Stimulated activated CD8-positive, alpha-beta memory T cell treated with anti-CD3 and anti-CD28 coated beads, Interleukin-7, amount 100 ng/mL, for 24 hours (primary cell): ENCODE measurements around the gene ZNF511.

Source experiments
- DNase-seq: peaks from one replicate; pipeline ENCODE4 v3.0.0-alpha.2; 2020; ENCODE audit warnings: low read depth

The ZNF511 gene

DNA sequence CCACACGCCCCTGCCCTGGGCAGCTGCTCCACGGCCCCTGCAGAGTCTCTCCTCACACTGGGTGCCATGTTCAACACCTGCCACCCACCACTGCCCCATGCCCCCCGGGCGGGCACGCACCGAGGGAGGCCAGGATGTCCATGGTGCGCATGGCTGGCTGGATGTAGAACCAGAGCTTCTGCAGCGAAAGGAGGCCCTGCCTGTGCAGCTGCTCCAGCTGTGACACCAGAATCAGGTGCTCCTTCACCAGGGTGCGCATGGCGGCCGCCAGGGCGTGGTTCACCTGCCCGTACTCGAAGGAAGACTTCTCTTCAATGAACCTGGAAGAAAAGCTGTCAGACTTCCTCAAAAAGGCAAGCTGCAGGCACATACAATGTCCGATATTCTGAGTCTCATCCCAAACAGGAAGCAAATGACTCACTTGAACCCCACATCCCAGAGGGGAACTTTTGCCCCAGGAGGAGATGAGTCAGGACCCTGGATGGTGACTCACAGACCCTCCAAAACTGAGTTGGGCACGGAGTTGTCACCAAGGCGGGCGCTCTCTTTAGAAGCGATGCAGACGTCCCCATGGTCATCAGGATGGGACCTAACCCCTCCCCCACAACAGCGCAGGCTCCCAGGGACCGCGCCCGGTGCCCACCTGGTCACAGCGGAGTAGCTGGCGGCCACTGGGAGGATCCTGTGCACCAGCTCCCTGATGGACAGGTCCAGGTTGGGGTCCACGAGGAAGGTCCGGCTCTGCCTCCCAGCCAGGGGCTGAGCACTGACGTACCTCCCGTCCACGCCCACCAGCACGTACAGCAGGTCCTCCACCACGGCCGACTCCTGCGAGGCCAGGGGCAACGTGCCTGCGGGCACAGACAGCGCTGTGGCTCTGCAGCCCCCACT, 15.6 kb upstream of the ZNF511 start:
- DNase-seq, result no peak

DNA sequence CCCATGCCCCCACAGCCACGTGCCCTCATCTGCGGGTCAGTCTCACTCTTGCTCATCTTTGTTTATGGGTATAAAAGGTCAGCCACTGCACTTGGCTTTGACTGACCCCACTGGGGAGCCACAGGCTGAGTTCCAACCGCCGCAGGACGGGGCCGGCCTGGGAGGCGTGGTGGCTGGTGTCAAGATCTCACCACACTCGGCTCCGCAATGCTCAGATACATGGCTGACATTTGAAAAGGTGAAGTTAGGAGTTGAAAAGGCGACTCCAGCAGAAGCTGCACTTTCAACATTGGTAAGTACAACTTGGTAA, 14.9 kb upstream of the ZNF511 start:
- DNase-seq, result no peak

- DNase-seq, result no peak
Observed at GRCh38 chr10:133294189-133294588, 14.5 kb upstream of the ZNF511 start.

- DNase-seq, result no peak
Observed at GRCh38 chr10:133295426-133296320, 13.0 kb upstream of the ZNF511 start.

GRCh38 chr10:133297504-133297903, 11.2 kb upstream of the ZNF511 start:
- no peak for DNase-seq

- DNase-seq, result no peak
Observed at GRCh38 chr10:133298466-133298865, 10.2 kb upstream of the ZNF511 start.

DNA sequence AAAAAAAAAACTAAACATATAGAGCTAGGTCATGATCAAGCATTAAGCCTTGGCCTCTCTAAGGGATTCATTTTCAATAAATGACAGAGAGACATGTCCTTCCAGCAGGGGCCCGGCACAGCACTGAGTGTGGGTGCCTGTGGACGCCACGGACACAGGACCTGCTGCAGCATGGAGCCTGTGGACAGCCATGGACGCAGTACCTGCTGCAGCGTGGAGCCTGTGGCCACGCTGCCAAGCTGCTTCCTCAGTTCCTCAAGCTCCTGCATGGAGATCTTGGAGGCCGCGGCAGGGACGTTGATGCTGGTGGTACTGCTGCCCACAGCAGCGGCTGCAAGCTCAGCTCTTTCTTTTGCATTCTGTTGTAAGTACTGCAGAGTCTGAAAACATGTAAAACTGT, 9.5 kb upstream of the ZNF511 start:
- DNase-seq, result no peak

- no peak for DNase-seq
Observed at GRCh38 chr10:133299738-133300137, 9.0 kb upstream of the ZNF511 start.

GRCh38 chr10:133302230-133302629, 6.5 kb upstream of the ZNF511 start:
- no peak for DNase-seq

DNA sequence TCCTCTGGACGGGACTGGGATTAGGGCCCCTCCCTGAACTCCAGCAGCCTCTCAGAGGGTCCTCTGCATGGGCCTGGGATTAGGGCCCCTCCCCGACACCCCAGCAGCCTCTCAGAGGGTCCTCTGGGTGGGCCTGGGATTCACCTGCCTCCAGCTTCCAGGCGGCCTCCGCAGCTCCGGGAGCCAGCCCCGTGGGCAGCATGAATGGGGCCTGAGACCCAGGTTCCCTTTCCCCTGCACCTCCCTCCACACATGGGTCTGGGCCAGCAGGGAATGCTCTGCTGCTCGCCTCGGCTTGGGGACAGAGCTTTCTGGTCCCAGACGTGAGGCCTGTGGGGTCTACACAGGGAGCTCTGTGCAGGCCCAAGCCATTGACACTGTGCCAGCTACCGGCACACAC, 5.5 kb upstream of the ZNF511 start:
- DNase-seq, result no peak

GRCh38 chr10:133306097-133306476, 2.6 kb upstream of the ZNF511 start:
- no peak for DNase-seq

DNA sequence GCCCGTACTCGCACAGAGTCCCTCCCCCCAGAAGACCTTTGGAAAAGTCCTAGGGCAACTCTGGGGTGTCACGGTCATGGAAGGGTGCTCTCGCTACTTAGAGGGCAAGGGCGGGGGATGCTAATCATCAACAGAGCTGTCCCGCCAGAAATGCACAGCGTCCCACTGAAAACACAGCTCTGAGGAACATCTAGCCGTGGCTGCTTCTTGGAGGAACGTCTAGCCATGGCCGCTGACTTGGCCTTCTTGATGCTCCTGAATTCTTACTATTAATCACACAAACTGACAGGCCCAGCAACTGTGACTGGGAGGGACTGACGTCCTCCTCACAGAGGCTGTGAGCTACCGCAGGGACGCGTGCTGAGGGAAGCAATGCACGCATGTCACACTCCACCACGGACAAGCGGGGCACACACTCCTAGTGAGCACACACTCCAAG, 1.8 kb upstream of the ZNF511 start:
- DNase-seq, result no peak

DNA sequence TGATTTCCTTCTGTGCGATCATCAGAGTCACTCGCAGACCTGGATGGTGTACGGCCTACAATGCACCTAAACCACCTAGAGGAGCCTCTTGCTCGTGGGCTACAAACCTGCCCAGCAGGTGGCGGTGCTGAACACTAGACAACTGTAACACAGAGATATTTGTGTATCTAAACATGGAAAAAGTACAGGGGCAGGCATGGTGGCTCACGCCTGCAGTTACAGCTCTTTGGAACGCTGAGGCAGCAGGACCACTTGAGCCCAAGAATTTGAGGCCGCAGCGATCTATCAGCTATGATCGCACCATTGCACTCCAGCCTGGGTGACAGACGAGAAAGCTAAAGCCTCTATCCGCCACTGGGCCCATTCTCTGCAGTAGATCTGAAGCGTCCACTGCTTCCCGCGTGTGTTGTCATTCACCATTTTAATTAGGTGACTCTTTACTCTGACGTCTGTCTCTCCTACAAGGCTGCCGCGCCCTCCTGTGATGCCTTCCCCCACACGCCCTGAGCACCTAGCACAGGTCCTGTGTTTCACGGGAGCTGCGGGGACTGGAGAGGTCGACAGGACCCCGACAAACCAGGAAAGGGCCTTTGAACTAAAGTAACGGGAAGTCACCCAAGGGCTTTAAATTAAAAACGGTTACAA, 816 bp upstream of the ZNF511 start:
- peak; percentile 68 for DNase-seq

DNA sequence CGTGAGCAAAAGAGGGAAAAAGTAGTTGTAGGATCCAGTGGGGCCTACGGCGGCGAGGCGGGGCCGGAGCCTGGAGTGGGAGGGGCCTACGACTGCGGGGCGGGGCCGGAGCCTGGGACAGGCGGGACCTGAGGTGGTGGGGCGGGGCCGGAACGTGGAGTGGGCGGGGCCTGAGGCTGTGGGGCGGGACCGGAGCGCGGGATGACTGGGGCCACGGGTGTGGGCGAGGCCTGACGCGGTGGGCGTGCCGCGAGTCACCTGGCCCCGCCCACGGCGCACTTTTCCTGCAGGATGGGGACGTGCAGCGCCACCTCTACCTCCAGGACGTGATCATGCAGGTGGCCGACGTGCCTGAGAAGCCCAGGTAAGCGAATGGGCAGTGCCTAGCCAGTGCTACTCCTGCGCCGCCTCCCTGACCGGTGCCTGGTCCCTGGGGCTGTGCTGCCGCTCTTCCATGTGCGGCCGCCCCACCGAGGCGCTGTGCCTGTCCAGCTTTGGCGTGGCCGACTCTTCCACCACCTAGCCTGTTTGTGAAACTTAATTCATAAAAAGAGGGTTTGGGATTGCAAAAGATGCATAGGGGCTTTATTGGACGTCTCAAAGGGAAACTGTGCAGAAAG, 496 bp downstream of the ZNF511 start:
- peak; percentile 82 for DNase-seq

GRCh38 chr10:133309720-133310398, 1.1 kb downstream of the ZNF511 start:
- DNase-seq, result no peak

GRCh38 chr10:133310399-133310755, 1.7 kb downstream of the ZNF511 start:
- no peak for DNase-seq

DNA sequence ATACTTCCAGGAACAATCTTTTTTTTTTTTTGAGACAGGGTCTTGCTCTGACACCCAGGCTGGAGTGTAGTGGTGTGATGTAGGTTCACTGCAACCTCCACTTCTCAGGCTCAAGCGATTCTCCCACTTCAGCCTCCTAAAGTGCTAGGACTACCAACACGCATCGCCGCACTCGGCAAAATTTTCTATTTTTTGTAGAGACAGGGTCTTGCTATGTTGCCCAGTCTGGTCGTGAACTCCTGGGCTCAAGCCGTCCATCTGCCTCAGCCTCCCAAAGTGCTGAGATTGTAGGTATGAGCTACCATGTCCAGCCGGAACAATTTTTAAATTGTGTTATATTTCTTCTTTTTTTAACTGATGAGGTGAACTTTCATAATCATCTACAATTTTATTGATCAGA, 2.1 kb downstream of the ZNF511 start:
- no peak for DNase-seq

DNA sequence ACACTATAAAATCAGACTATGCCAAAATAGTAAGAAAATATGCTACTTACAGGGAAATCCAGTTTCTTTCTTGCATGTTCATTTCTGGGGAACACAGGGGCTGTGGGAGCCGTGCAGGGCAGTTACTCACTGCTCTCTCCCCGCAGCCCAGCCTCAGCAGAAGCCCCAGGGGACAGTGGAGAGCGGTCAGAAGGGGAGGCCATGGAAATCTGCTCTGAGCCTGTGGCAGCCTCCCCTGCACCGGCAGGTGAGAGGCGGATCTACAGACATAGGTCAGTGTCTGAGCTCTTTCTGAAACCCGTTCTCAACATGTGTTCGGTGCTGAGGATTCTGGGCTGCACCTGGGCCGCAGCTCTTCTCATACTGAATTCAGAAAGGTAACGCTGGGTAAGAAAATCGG, 2.9 kb downstream of the ZNF511 start:
- DNase-seq, result no peak

DNA sequence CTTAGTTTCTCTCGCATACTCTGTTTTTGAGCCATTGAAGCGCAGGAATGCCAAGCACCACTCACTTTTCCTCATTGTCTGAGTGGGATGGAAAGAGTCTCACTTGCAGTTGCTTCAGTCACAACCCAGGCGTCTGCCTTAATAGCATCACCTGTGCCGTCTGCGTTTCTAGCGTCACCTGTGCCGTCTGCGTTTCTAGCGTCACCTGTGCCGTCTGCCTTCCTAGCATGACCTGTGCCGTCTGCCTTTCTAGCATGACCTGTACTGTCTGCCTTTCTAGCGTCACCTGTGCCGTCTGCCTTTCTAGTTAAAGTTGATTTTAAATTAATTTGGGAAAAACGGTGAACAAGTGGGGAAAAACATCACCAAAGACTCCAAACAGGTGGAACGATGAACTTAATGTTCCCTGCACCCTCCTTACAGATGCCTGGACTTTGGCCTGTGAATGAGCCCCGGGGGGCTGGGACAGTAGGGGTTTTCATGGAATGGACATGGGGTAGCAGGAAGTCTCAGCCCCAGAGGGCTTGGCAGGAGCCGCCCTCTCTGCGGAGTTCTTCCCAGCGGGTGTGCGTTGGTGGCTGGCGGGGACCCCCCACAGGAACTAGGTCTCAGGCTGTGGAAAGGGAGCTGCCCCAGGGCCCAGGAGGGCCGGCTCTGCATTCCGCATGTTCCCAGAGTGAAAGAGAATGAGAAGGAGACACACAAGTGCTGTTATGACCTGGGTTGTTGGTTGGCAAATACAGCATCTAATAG, 3.5 kb downstream of the ZNF511 start:
- no peak for DNase-seq

DNA sequence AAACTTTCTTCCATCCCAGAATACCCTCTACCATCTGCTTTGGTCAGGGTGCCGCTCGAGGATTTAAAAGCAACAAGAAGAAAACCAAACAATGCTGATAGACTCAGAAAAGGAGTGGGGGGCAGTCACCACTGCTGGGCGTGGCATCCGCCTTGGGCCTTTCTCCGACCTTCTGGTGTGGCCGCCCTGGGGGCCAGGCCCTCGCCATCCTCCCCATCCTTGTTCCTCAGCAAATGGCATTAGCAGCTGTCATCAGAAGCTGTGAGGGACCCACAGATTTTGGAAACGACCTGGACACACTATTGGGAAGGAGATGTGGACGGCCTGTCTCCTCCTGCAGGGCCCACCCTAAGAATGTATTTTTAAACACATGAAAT, 4.0 kb downstream of the ZNF511 start:
- DNase-seq, result no peak

GRCh38 chr10:133313192-133313591, 4.5 kb downstream of the ZNF511 start:
- DNase-seq, result no peak
